ENCODE measurements around the gene RIN2.

Gene RIN2

GRCh38 chr20:19730706-19731105, 27.4 kb upstream of the RIN2 start:
- H2AFZ ChIP-seq (ENCODE audit: low read depth, low read length, severe bottlenecking) = no peak overlapping the region

GRCh38 chr20:19734811-19735210, 23.2 kb upstream of the RIN2 start:
- Histone ChIP-seq H3K4me2 (ENCODE audit: low read depth, low read length, poor library complexity, severe bottlenecking) (no peak overlapping the region), H3K9ac (ENCODE audit: low read length) (no peak overlapping the region), H3K79me2 (ENCODE audit: insufficient read depth, low read length) (no peaks in the 10 kb centered on the region), H3F3A (ENCODE audit: insufficient read depth) (no peaks in the 10 kb centered on the region), H3K9me3 (ENCODE audit: insufficient read depth, low read length) (no peaks in the 10 kb centered on the region), H3K27me3 (ENCODE audit: low read length) (no peaks in the 10 kb centered on the region), H3K36me3 (ENCODE audit: low read length) (no peaks in the 10 kb centered on the region), H2AFZ (ENCODE audit: low read depth, low read length, severe bottlenecking) (no peak overlapping the region), H3K9me2 (replicated peaks; ENCODE audit: insufficient read depth, low read length) (no peaks in the 10 kb centered on the region), H4K20me1 (ENCODE audit: low read depth, low read length) (no peaks in the 10 kb centered on the region), H3K27ac (ENCODE audit: low read depth, low read length) (no peak overlapping the region), H3K4me3 (ENCODE audit: insufficient read depth, low read length, poor library complexity, severe bottlenecking) (no peak overlapping the region)
- TF ChIP-seq CTCF (IDR thresholded peaks at IDR 0.05; ENCODE audit: insufficient read depth, low read length, poor library complexity, severe bottlenecking) = no peak
- TF ChIP-seq EZH2phosphoT487 (conservative IDR thresholded peaks at IDR 0.05; ENCODE audit: low read length) = no peak

More at GRCh38 chr20:19730706-19731105, 27.4 kb upstream of the RIN2 start:
- H3K9me3 ChIP-seq (ENCODE audit: insufficient read depth, low read length) = no peaks in the 10 kb centered on the region
- H3F3A ChIP-seq (ENCODE audit: insufficient read depth) = no peaks in the 10 kb centered on the region
- H3K27ac ChIP-seq (ENCODE audit: low read depth, low read length) = no peak overlapping the region
- H3K9me2 ChIP-seq (replicated peaks; ENCODE audit: insufficient read depth, low read length) = no peaks in the 10 kb centered on the region
- no peak overlapping the region for H3K9ac ChIP-seq (ENCODE audit: low read length)
- no peaks in the 10 kb centered on the region for H3K36me3 ChIP-seq (ENCODE audit: low read length)
- no peak overlapping the region for H3K4me2 ChIP-seq (ENCODE audit: low read depth, low read length, poor library complexity, severe bottlenecking)
- H3K79me2 ChIP-seq (ENCODE audit: insufficient read depth, low read length) = no peaks in the 10 kb centered on the region
- no peaks in the 10 kb centered on the region for H4K20me1 ChIP-seq (ENCODE audit: low read depth, low read length)
- TF ChIP-seq CTCF (IDR thresholded peaks at IDR 0.05; ENCODE audit: insufficient read depth, low read length, poor library complexity, severe bottlenecking) (no peak), EZH2phosphoT487 (conservative IDR thresholded peaks at IDR 0.05; ENCODE audit: low read length) (no peak)
- no peak overlapping the region for H3K4me3 ChIP-seq (ENCODE audit: insufficient read depth, low read length, poor library complexity, severe bottlenecking)
- no peaks in the 10 kb centered on the region for H3K27me3 ChIP-seq (ENCODE audit: low read length)

- TF ChIP-seq CTCF (IDR thresholded peaks at IDR 0.05; ENCODE audit: insufficient read depth, low read length, poor library complexity, severe bottlenecking) = no peak
- no peak for TF ChIP-seq EZH2phosphoT487 (conservative IDR thresholded peaks at IDR 0.05; ENCODE audit: low read length)
- Histone ChIP-seq H3K4me3 (ENCODE audit: insufficient read depth, low read length, poor library complexity, severe bottlenecking) (no peak overlapping the region), H3K9ac (ENCODE audit: low read length) (no peak overlapping the region), H3K79me2 (ENCODE audit: insufficient read depth, low read length) (no peaks in the 10 kb centered on the region), H3K27ac (ENCODE audit: low read depth, low read length) (no peak overlapping the region), H4K20me1 (ENCODE audit: low read depth, low read length) (no peaks in the 10 kb centered on the region), H2AFZ (ENCODE audit: low read depth, low read length, severe bottlenecking) (no peak overlapping the region), H3F3A (ENCODE audit: insufficient read depth) (no peaks in the 10 kb centered on the region), H3K36me3 (ENCODE audit: low read length) (no peaks in the 10 kb centered on the region), H3K4me2 (ENCODE audit: low read depth, low read length, poor library complexity, severe bottlenecking) (no peak overlapping the region), H3K9me3 (ENCODE audit: insufficient read depth, low read length) (no peaks in the 10 kb centered on the region), H3K27me3 (ENCODE audit: low read length) (no peaks in the 10 kb centered on the region), H3K9me2 (replicated peaks; ENCODE audit: insufficient read depth, low read length) (no peaks in the 10 kb centered on the region)
These were observed 22.6 kb upstream of the RIN2 start for GRCh38 chr20:19735446-19735845.
